HG03565 (cell line): ENCODE data around the gene POT1.
A peak's percentile ranks its signal among the peaks of the same experiment; 100 is the strongest.

Source experiments
- ATAC-seq: cut with Tn5 transposase; IDR thresholded peaks from one replicate; pipeline ENCODE4 v1.9.1; 2021; ENCODE audit warnings: mild to moderate bottlenecking, moderate library complexity; ENCODE audit not compliant: unreplicated experiment

The POT1 gene

DNA sequence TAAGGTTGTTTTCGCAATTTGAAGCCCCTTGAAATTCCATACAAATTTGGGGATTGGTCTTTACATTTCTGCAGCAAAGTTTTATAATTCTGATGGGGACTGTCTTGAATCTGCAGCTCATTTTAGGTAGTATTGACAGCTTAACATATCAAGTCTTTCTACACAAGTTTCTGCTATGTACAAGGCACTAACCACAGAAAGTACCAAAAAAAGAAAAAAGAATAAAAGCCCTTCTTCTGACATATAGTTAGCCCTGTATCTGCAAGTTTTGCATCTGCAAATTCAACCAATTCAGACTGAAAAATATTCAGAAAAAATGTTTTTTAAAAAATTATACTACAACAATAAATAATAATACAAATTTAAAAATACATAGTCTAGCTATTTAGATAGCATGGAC lies 15.3 kb downstream of the POT1 start:
- ATAC-seq: peak; percentile 65

GRCh38 chr7:124912972-124913371 lies 16.7 kb downstream of the POT1 start:
- no peak for ATAC-seq

DNA sequence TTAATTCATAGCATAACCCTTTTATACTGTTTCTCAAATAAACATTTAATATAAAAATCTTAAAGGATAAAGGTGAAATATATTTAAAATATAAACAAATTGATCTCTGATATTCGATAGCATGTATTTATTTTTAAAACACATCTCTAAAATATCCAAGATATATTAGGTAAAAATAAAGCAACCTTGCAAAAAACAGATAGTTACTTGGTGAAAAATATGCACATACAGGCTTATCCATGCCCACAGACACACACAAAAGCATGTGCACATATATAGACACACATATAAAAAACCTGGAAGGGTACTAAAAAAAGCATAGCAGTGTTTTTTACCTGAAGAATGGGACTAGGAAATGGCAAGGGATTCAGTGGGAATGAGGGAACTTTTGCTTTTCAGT lies 19.8 kb downstream of the POT1 start:
- no peak for ATAC-seq

- no peak for ATAC-seq
Observed at GRCh38 chr7:124908259-124908658, 21.4 kb downstream of the POT1 start.

GRCh38 chr7:124907490-124907889 lies 22.1 kb downstream of the POT1 start:
- no peak for ATAC-seq

GRCh38 chr7:124898531-124898930 lies 31.1 kb downstream of the POT1 start:
- ATAC-seq: no peak

GRCh38 chr7:124896001-124896400 lies 33.6 kb downstream of the POT1 start:
- ATAC-seq: no peak

DNA sequence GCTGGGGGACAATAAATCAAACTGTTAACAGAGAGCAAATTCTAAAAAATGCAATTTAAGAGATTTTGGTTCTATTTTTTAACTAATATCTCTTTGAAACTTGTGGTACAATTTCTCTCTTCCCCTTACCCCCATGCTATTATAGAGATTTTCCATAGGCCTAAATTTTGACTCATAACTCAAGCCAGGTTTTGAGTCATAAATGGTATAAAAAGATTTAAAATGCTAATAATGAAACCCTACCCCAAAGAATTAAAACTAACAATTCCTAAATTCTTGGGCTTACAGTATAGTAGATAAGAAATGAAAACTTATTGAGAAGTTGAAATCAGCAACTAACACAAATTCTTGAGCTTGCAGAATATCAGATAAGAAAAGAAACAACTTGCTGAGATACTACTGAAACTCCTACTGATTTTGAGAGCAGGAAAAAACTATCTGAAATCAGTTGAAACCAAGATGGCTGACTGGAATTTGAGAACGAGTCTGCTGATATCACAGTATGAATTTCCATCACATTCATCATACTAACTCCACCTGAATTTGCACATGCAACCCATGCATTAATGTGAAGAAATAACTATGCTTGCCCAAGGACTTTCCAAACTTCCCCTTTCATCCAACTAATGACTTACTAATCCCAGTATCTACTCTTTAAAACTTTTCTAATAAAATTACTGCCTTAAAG lies 36.3 kb downstream of the POT1 start:
- peak; percentile 83 for ATAC-seq

GRCh38 chr7:124887247-124887646 lies 42.4 kb downstream of the POT1 start:
- no peak for ATAC-seq

- no peak for ATAC-seq
Observed at GRCh38 chr7:124881981-124882380, 47.6 kb downstream of the POT1 start.

- ATAC-seq: no peak
Observed at GRCh38 chr7:124879771-124880170, 49.9 kb downstream of the POT1 start.

DNA sequence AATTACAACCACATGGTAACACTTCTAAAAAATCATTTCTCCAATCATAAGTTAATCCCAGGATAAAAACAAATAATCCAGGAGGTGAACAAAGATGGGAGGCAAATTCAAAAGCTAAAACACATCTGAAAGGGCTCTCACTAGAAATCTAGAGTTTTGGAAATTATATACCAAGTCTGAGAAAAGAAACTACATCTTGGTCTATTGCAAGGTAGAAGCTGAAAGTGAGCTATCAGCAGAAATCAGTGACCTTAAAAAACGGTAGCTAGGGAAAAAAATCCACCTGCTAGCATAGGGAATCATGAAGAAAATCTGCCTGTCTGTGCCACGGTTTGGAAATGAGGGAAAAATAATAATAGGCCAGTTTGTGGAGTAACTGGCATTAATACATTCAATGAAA lies 50.5 kb downstream of the POT1 start:
- ATAC-seq: no peak

GRCh38 chr7:124874644-124875163 lies 54.9 kb downstream of the POT1 start:
- ATAC-seq: no peak

- no peak for ATAC-seq
Observed at GRCh38 chr7:124857672-124858235, 71.9 kb downstream of the POT1 start.

- ATAC-seq: peak; percentile 67
Observed at GRCh38 chr7:124856299-124856888, 73.2 kb downstream of the POT1 start.

GRCh38 chr7:124843336-124843735 lies 86.3 kb downstream of the POT1 start:
- no peak for ATAC-seq

DNA sequence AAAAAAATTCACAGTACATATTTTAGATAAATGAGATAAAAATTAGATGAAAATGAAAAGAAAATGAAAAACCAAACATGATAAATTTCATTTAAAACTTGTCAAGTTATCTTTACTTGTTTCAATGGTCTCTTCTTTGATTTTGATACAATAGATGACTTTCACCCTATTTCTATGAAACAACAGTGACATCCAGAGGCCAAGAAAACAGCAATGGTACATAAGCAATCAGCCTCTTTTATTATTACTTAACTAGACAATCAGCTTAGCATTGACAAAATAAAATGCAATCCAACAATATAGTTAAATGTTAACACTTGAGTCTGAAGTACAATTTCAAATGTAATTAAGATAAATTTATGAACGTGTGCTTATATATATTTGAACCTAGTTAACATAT lies 89.2 kb downstream of the POT1 start:
- no peak for ATAC-seq

GRCh38 chr7:124839687-124840086 lies 89.9 kb downstream of the POT1 start:
- ATAC-seq: no peak

DNA sequence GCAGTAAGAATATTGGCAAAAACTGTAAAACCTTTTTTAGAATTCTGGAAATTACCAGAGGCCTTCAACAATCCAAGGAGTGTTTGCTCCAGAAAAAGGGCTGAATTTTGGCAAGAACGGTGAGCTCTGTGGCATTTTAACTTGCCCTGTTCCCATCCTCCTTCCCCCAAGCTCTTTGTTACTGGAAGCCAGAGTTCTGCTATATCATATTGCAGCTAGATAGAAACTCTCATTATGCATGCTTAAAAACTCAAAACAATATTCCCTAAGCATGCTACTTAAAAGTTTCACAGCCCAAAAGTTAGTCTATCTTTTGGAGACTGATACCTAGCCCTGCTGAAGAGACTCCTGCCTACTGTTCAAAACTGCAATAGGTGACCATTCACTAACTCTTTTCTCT lies 93.5 kb downstream of the POT1 start:
- ATAC-seq: no peak

GRCh38 chr7:124818807-124819206 lies 110.8 kb downstream of the POT1 start:
- ATAC-seq: no peak

GRCh38 chr7:124813994-124814798 lies 115.4 kb downstream of the POT1 start:
- no peak for ATAC-seq
